Suprapubic skin (tissue), 4 donors: ENCODE data around the gene CORO1C. TPM values are rescaled to one million over a fixed set of nuclear protein-coding genes. Genes with fewer than 3 reads are reported as not detected.
"Not testable (repeated sequence)": the region's sequence is repeated elsewhere in the genome, so short reads cannot be mapped to it uniquely, and the experiment has no call there.

Source experiments
- DNase-seq, 2 donors: peaks; one replicate each; pipeline ENCODE4 v3.0.0-alpha.2; 2019; ENCODE audit warnings: low spot score in 2 of 2
- H3K27ac ChIP-seq: fragments of 200-600 bp; sonication (generic); one replicate; pipeline ENCODE4 v1.5.1; 2019
- H3K27me3 ChIP-seq: fragments of 200-600 bp; sonication (generic); one replicate; pipeline ENCODE4 v1.5.1; 2019
- H3K36me3 ChIP-seq: fragments of 200-600 bp; sonication (generic); one replicate; pipeline ENCODE4 v1.5.1; 2019
- H3K4me1 ChIP-seq: fragments of 200-600 bp; sonication (generic); one replicate; pipeline ENCODE4 v1.5.1; 2019
- H3K4me3 ChIP-seq: fragments of 200-600 bp; sonication (generic); one replicate; pipeline ENCODE4 v1.5.1; 2019; ENCODE audit warnings: mild to moderate bottlenecking
- H3K9me3 ChIP-seq: fragments of 200-600 bp; sonication (generic); one replicate; pipeline ENCODE4 v1.5.1; 2019
- EP300 ChIP-seq: sonication (generic); formaldehyde crosslinking; IDR thresholded peaks from one replicate; pipeline ENCODE4 v1.6.1; 2017; ENCODE audit warnings: antibody characterized with exemption
- POLR2A ChIP-seq, 2 donors: fragments of 450-650 bp; IDR thresholded peaks; one replicate each; pipeline ENCODE4 v1.6.1; 2017; ENCODE audit warnings: antibody characterized with exemption in 2 of 2, mild to moderate bottlenecking in 2 of 2, moderate library complexity in 2 of 2
- POLR2AphosphoS5 ChIP-seq, 3 donors: sonication (generic); formaldehyde crosslinking; IDR thresholded peaks; one replicate each; pipeline ENCODE4 v1.6.1; 2017; ENCODE audit warnings: antibody characterized with exemption in 3 of 3
- WGBS: methylation state at CpG from one replicate; pipeline ENCODE4 v1.1.5; 2018; 5-methylcytosine and 5-hydroxymethylcytosine counted together
- total RNA-seq, 4 donors: library from RNA; depleted of rRNA; stranded (reverse); fragments of >200 nt; gene quantifications; one replicate each; pipeline ENCODE4 v1.1.0, GENCODE V29; 2016
- TF ChIP-seq, protein P1 (sequence below), 2 donors: fragments of 200-600 bp in 1 of 2; fragments of 450-650 bp in 1 of 2; sonication (generic) in 1 of 2; IDR thresholded peaks; one replicate each; pipeline ENCODE4 v1.5.1; 2016 to 2019; ENCODE audit warnings: antibody characterized with exemption in 2 of 2, mild to moderate bottlenecking in 1 of 2, moderate library complexity in 1 of 2

Gene CORO1C
- total RNA-seq, 4 donors from 2014 or later, result 117 to 175 (median 142) TPM

DNA sequence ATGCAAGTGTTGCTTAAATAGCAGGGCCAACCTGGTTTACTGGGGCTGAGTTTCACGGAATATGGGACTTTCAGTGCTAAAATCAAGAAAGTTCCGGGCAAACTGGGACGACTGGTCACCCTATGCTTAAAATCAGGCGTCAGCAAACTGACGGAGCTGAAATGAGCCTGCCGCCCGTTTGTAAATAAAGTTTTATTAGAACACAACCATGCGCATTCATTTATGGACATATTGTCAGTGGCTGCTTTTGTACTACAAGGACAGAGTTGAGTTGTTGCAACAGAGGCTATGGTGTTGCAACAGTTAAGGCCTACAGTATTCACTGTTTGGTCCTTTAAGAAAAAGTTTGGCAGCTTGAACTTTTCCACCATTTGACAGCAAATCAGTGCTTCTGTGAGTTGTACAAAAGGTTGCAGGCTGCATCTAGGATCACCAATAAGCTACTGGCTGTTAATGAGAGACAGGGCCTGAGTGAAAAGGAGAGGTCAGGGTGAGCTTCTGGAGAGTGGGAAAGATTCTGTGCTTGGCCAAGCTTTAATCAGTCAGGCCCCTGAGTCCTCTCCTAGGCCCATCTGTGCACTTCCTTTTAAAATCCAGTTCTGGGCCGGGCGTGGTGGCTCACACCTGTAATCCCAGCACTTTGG lies 111.0 kb downstream of the CORO1C start:
- Histone ChIP-seq H3K9me3 (no peaks in the 10 kb centered on the region), H3K4me3 (no peak overlapping the region), H3K4me1 (peaks cover 7% of the 10 kb centered on the region), H3K36me3 (no peaks in the 10 kb centered on the region), H3K27me3 (no peaks in the 10 kb centered on the region), H3K27ac (no peak overlapping the region)
- WGBS, result 96% methylated on average over 10 of the region's 10 CpGs
- no peak for DNase-seq
- TF ChIP-seq, protein P1, sequence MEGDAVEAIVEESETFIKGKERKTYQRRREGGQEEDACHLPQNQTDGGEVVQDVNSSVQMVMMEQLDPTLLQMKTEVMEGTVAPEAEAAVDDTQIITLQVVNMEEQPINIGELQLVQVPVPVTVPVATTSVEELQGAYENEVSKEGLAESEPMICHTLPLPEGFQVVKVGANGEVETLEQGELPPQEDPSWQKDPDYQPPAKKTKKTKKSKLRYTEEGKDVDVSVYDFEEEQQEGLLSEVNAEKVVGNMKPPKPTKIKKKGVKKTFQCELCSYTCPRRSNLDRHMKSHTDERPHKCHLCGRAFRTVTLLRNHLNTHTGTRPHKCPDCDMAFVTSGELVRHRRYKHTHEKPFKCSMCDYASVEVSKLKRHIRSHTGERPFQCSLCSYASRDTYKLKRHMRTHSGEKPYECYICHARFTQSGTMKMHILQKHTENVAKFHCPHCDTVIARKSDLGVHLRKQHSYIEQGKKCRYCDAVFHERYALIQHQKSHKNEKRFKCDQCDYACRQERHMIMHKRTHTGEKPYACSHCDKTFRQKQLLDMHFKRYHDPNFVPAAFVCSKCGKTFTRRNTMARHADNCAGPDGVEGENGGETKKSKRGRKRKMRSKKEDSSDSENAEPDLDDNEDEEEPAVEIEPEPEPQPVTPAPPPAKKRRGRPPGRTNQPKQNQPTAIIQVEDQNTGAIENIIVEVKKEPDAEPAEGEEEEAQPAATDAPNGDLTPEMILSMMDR (IDR thresholded peaks at IDR 0.05), result no peak
- TF ChIP-seq POLR2AphosphoS5 (IDR thresholded peaks at IDR 0.05) (no peak), EP300 (no peak), POLR2A (IDR thresholded peaks at IDR 0.05) (no peak)

DNA sequence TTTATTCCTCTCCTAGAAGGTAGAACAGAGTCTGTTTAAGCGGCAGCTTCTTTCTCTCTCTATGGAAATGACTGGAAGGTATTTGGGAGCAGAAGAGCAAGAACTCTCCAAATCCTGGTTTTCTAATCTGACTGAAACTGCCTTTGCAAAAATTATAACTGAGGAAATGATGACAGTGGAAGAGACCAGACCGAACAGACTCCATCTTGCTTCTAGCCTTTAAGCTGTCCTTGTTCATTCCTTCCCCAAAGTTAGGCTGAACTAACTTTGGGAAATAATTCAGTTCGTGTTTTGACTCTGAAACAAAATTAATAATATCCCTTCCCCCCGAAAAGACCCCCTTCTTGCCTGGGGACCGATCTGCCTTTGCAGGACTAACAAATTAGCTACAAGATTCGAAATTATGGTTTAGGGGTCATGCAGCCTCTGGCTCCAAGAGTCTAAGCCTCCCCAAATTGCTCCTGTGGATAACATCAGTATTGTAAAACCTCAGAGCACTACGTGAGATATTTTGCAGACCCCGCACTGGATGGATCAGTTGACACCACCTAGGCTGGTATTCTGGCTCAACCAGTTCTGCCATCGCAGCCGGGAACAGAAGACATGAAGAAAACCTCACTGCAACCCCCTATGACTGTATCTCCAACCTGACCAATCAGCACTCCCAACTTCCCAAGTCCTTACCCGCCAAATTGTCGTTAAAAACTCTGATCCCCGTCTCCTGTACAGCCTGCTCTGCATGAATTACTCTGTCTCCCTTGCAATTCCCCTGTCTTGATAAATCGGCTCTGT lies 111.8 kb downstream of the CORO1C start:
- H3K4me3 ChIP-seq, result no peak overlapping the region
- no peaks in the 10 kb centered on the region for H3K36me3 ChIP-seq
- 54% methylated on average over 13 of the region's 14 CpGs for whole genome bisulfite sequencing
- TF ChIP-seq EP300, result no peak
- TF ChIP-seq, protein P1 (IDR thresholded peaks at IDR 0.05), result no peak
- no peak for TF ChIP-seq POLR2AphosphoS5 (IDR thresholded peaks at IDR 0.05)
- no peak for TF ChIP-seq POLR2A (IDR thresholded peaks at IDR 0.05)
- no peaks in the 10 kb centered on the region for H3K27me3 ChIP-seq
- no peaks in the 10 kb centered on the region for H3K9me3 ChIP-seq
- H3K4me1 ChIP-seq, result peaks cover 7% of the 10 kb centered on the region
- H3K27ac ChIP-seq, result no peak overlapping the region
- no peak for DNase-seq

DNA sequence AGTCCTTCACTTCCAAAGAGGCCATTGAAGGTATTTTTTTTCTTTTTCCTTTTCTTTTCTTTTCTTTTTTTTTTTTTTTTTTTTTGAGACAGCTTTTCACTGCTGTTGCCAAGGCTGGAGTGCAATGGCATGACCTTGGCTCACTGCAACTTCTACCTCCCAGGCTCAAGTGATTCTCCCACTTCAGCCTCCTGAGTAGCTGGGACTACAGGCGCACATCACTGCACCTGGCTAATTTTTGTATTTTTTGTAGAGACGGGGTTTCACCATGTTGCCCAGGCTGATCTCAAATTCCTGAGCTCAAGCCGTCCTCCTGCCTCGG lies 112.4 kb downstream of the CORO1C start:
- H3K27ac ChIP-seq, H3K9me3 ChIP-seq, H3K4me3 ChIP-seq, H3K4me1 ChIP-seq, H3K27me3 ChIP-seq, H3K36me3 ChIP-seq, DNase-seq: not testable (repeated sequence)
- 77% methylated on average over 4 of the region's 4 CpGs for WGBS

DNA sequence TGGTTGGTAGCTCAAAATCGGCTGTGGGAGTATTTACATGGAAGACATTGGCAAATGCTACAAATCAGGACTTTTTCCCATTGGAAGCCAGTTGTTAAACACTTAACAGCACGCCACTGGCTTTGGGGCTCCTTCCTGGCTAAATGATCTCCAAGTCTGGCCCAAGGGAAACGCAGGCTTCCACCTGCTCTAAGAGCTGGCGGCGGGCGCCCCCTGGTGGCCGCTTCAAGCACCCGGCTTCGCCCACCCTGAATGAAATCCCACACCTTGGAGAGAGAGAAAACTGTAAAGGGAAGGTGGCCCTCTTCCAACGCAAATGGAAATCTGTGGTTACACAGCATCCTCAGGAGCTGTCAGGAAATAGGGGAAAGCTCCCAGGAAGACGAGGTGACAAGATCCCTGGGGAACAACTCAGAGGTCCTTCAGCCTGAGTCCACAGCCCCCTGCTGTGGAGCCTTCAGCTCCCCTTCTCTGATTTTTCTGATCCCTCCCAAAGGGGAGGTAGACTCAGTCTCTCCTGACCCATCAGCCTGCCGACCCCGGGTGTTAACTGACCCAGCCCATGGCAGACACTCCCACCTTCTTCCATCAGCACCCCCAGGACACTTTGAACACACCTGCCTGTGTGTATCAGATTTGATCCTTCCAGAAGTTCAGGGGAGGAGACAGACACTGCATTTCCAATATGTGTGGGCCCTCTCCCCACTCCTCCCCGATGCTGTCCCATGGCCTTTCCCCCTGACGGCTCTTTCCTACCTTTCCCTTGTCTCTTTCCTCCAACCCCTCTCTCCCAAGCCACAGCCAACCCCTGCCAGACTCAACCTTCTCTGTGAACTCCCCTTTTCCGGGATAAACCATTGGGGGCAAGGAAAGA lies 113.0 kb downstream of the CORO1C start:
- Histone ChIP-seq H3K9me3 (no peaks in the 10 kb centered on the region), H3K27me3 (no peaks in the 10 kb centered on the region), H3K27ac (no peak overlapping the region), H3K4me3 (no peak overlapping the region), H3K36me3 (no peaks in the 10 kb centered on the region), H3K4me1 (peaks cover 7% of the 10 kb centered on the region)
- TF ChIP-seq POLR2A (IDR thresholded peaks at IDR 0.05), result no peak
- peak in 2 of 3 donors; percentile 39 to 46 for TF ChIP-seq POLR2AphosphoS5 (IDR thresholded peaks at IDR 0.05)
- TF ChIP-seq, protein P1 (IDR thresholded peaks at IDR 0.05), result peak; percentile 95 to 96
- TF ChIP-seq EP300, result no peak
- DNase-seq, result peak; percentile 89 to 91
- 11% methylated on average over 16 of the region's 16 CpGs for WGBS

- 81% methylated on average over 10 of the region's 14 CpGs for WGBS
- Histone ChIP-seq H3K4me1 (peaks cover 12% of the 10 kb centered on the region), H3K27ac (no peak overlapping the region), H3K36me3 (no peaks in the 10 kb centered on the region), H3K9me3 (no peaks in the 10 kb centered on the region), H3K27me3 (no peaks in the 10 kb centered on the region), H3K4me3 (no peak overlapping the region)
- DNase-seq, result no peak
- no peak for TF ChIP-seq POLR2AphosphoS5 (IDR thresholded peaks at IDR 0.05)
Measured at GRCh38 chr12:108616941-108617858, 114.1 kb downstream of the CORO1C start.
